Measurements from ENCODE around the gene GALNTL6. TPM values are rescaled to one million over a fixed set of nuclear protein-coding genes. Genes with fewer than 3 reads are reported as not detected.

GALNTL6 gene
- total RNA-seq, 2 experiments from 2014 or later: not detected

- ATAC-seq (ENCODE audit: low read depth) (no peak), DNase-seq (no peak)
- Mint-ChIP-seq H3K27ac (no peak overlapping the region), H3K9me3 (no peaks in the 10 kb centered on the region), H3K4me3 (no peak overlapping the region), H3K36me3 (no peaks in the 10 kb centered on the region), H3K27me3 (peaks cover 6% of the 10 kb centered on the region), H3K4me1 (no peaks in the 10 kb centered on the region)
- POLR2A ChIA-PET: no interaction called here
Observed at GRCh38 chr4:173051232-173051631, 1238.0 kb downstream of the GALNTL6 start.

- no peak overlapping the region for H3K4me3 Mint-ChIP-seq
- peaks cover 7% of the 10 kb centered on the region for H3K27me3 Mint-ChIP-seq
- no peak overlapping the region for H3K27ac Mint-ChIP-seq
- DNase-seq (no peak), ATAC-seq (ENCODE audit: low read depth) (no peak)
- POLR2A ChIA-PET: no interaction called here
- H3K4me1 Mint-ChIP-seq: no peaks in the 10 kb centered on the region
- no peaks in the 10 kb centered on the region for H3K36me3 Mint-ChIP-seq
- no peaks in the 10 kb centered on the region for H3K9me3 Mint-ChIP-seq
Observed at GRCh38 chr4:173051716-173052115, 1238.5 kb downstream of the GALNTL6 start.

- no peaks in the 10 kb centered on the region for H3K9me3 Mint-ChIP-seq
- H3K4me3 Mint-ChIP-seq: no peak overlapping the region
- no peaks in the 10 kb centered on the region for H3K4me1 Mint-ChIP-seq
- ATAC-seq (ENCODE audit: low read depth): no peak
- no peak for DNase-seq
- H3K27me3 Mint-ChIP-seq: peaks cover 6% of the 10 kb centered on the region
- POLR2A ChIA-PET: no interaction called here
- H3K27ac Mint-ChIP-seq: no peak overlapping the region
- no peaks in the 10 kb centered on the region for H3K36me3 Mint-ChIP-seq
Observed at GRCh38 chr4:173052439-173052838, 1239.2 kb downstream of the GALNTL6 start.

GRCh38 chr4:173056271-173056670 is 1243.1 kb downstream of the GALNTL6 start:
- ATAC-seq (ENCODE audit: low read depth): no peak
- H3K36me3 Mint-ChIP-seq: no peaks in the 10 kb centered on the region
- POLR2A ChIA-PET: interaction anchor here (1.0 kb wide), 1 partner anchor 18 kb away, joined by 3 read pairs; no protein-coding TSS in a partner anchor
- no peaks in the 10 kb centered on the region for H3K4me1 Mint-ChIP-seq
- H3K9me3 Mint-ChIP-seq: no peaks in the 10 kb centered on the region
- no peak overlapping the region for H3K27ac Mint-ChIP-seq
- no peak overlapping the region for H3K4me3 Mint-ChIP-seq
- peaks cover 3% of the 10 kb centered on the region for H3K27me3 Mint-ChIP-seq
- DNase-seq: no peak

- ATAC-seq (ENCODE audit: low read depth): no peak
- Mint-ChIP-seq H3K27ac (no peak overlapping the region), H3K9me3 (no peaks in the 10 kb centered on the region), H3K4me1 (no peaks in the 10 kb centered on the region), H3K4me3 (no peak overlapping the region), H3K36me3 (no peaks in the 10 kb centered on the region), H3K27me3 (peaks cover 3% of the 10 kb centered on the region)
- no peak for DNase-seq
- POLR2A ChIA-PET: interaction anchor here (1.0 kb wide), 1 partner anchor 19 kb away, joined by 3 read pairs; no protein-coding TSS in a partner anchor
Observed at GRCh38 chr4:173056710-173057109, 1243.5 kb downstream of the GALNTL6 start.

- Mint-ChIP-seq H3K4me1 (no peaks in the 10 kb centered on the region), H3K27ac (no peak overlapping the region), H3K36me3 (no peaks in the 10 kb centered on the region), H3K27me3 (peaks cover 3% of the 10 kb centered on the region), H3K9me3 (no peaks in the 10 kb centered on the region), H3K4me3 (no peak overlapping the region)
- DNase-seq (no peak), ATAC-seq (ENCODE audit: low read depth) (no peak)
- POLR2A ChIA-PET: interaction anchor here (1.0 kb wide), 1 partner anchor 20 kb away, joined by 3 read pairs; no protein-coding TSS in a partner anchor
Observed at GRCh38 chr4:173057442-173057841, 1244.2 kb downstream of the GALNTL6 start.

GRCh38 chr4:173057901-173058300 is 1244.7 kb downstream of the GALNTL6 start:
- H3K27ac Mint-ChIP-seq: no peak overlapping the region
- H3K4me3 Mint-ChIP-seq: no peak overlapping the region
- no peaks in the 10 kb centered on the region for H3K9me3 Mint-ChIP-seq
- POLR2A ChIA-PET: no interaction called here
- H3K4me1 Mint-ChIP-seq: no peaks in the 10 kb centered on the region
- ATAC-seq (ENCODE audit: low read depth) (no peak), DNase-seq (no peak)
- no peaks in the 10 kb centered on the region for H3K36me3 Mint-ChIP-seq
- H3K27me3 Mint-ChIP-seq: peaks cover 3% of the 10 kb centered on the region

- Mint-ChIP-seq H3K27me3 (peaks cover 3% of the 10 kb centered on the region), H3K4me3 (no peak overlapping the region), H3K4me1 (no peaks in the 10 kb centered on the region), H3K9me3 (peaks cover 4% of the 10 kb centered on the region), H3K27ac (no peak overlapping the region), H3K36me3 (no peaks in the 10 kb centered on the region)
- DNase-seq (no peak), ATAC-seq (ENCODE audit: low read depth) (no peak)
- POLR2A ChIA-PET: no interaction called here
Observed at GRCh38 chr4:173061160-173061559, 1248.0 kb downstream of the GALNTL6 start.

GRCh38 chr4:173073939-173074500 is 1260.8 kb downstream of the GALNTL6 start:
- Mint-ChIP-seq H3K36me3 (no peaks in the 10 kb centered on the region), H3K9me3 (peaks cover 7% of the 10 kb centered on the region), H3K27me3 (peaks cover 3% of the 10 kb centered on the region), H3K4me1 (no peaks in the 10 kb centered on the region), H3K27ac (no peak overlapping the region), H3K4me3 (no peak overlapping the region)
- no peak for ATAC-seq (ENCODE audit: low read depth)
- DNase-seq: no peak
- POLR2A ChIA-PET: no interaction called here

- Mint-ChIP-seq H3K4me1 (no peaks in the 10 kb centered on the region), H3K27ac (no peak overlapping the region), H3K36me3 (no peaks in the 10 kb centered on the region), H3K27me3 (peaks cover 3% of the 10 kb centered on the region), H3K4me3 (no peak overlapping the region), H3K9me3 (peaks cover 4% of the 10 kb centered on the region)
- DNase-seq (no peak), ATAC-seq (ENCODE audit: low read depth) (no peak)
- POLR2A ChIA-PET: interaction anchor here (0.6 kb wide), 1 partner anchor 183 kb away, joined by 4 read pairs; no protein-coding TSS in a partner anchor
Observed at GRCh38 chr4:173074501-173074946, 1261.3 kb downstream of the GALNTL6 start.

- no peaks in the 10 kb centered on the region for H3K36me3 Mint-ChIP-seq
- no peaks in the 10 kb centered on the region for H3K9me3 Mint-ChIP-seq
- no peak overlapping the region for H3K4me3 Mint-ChIP-seq
- POLR2A ChIA-PET: no interaction called here
- no peak overlapping the region for H3K27ac Mint-ChIP-seq
- ATAC-seq (ENCODE audit: low read depth) (no peak), DNase-seq (no peak)
- no peaks in the 10 kb centered on the region for H3K4me1 Mint-ChIP-seq
- H3K27me3 Mint-ChIP-seq: peaks cover 2% of the 10 kb centered on the region
Observed at GRCh38 chr4:173076903-173077634, 1263.9 kb downstream of the GALNTL6 start.

GRCh38 chr4:173088144-173088543 is 1274.9 kb downstream of the GALNTL6 start:
- H3K27ac Mint-ChIP-seq: no peak overlapping the region
- H3K4me1 Mint-ChIP-seq: no peaks in the 10 kb centered on the region
- ATAC-seq (ENCODE audit: low read depth) (no peak), DNase-seq (no peak)
- no peak overlapping the region for H3K4me3 Mint-ChIP-seq
- no peaks in the 10 kb centered on the region for H3K36me3 Mint-ChIP-seq
- H3K9me3 Mint-ChIP-seq: no peaks in the 10 kb centered on the region
- H3K27me3 Mint-ChIP-seq: peaks cover 11% of the 10 kb centered on the region
- POLR2A ChIA-PET: no interaction called here
